Stimulated activated CD8-positive, alpha-beta memory T cell treated with anti-CD3 and anti-CD28 coated beads, Interleukin-12 subunit alpha, Interleukin-12 subunit beta, amount 100 ng/mL, for 1 hour (primary cell): ENCODE data around the gene CD274.
"Not testable (repeated sequence)": the region's sequence is repeated elsewhere in the genome, so short reads cannot be mapped to it uniquely, and the experiment has no call there.

Source experiments
- DNase-seq: peaks from one replicate; pipeline ENCODE4 v3.0.0-alpha.2; 2020; ENCODE audit warnings: low read depth

The CD274 gene

DNA sequence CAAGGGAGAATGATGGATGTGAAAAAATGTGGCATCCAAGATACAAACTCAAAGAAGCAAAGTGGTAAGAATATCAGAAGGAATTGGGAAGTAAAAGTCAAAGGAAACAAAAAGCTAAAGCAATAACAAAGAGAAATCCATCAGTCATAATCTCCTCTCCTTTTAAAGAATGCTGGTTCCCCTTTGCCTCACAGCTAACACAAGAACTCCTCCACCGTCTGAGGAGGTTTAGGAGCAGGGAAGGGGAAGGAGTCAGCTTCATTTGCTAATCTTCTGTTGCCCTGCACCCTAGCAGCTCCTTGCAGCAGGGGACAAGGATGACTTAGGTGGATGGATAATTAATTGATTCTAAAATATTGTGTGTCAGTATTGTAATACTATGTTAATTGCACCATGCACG lies 16.4 kb downstream of the CD274 start:
- no peak for DNase-seq

DNA sequence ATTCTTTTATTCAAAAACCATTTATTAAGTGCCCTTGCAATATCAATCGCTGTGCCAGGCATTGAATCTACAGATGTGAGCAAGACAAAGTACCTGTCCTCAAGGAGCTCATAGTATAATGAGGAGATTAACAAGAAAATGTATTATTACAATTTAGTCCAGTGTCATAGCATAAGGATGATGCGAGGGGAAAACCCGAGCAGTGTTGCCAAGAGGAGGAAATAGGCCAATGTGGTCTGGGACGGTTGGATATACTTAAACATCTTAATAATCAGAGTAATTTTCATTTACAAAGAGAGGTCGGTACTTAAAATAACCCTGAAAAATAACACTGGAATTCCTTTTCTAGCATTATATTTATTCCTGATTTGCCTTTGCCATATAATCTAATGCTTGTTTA lies 18.5 kb downstream of the CD274 start:
- no peak for DNase-seq

DNA sequence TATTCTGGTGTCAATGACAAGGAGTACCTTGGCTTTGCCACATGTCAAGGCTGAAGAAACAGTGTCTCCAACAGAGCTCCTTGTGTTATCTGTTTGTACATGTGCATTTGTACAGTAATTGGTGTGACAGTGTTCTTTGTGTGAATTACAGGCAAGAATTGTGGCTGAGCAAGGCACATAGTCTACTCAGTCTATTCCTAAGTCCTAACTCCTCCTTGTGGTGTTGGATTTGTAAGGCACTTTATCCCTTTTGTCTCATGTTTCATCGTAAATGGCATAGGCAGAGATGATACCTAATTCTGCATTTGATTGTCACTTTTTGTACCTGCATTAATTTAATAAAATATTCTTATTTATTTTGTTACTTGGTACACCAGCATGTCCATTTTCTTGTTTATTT lies 19.8 kb downstream of the CD274 start:
- DNase-seq = no peak

DNA sequence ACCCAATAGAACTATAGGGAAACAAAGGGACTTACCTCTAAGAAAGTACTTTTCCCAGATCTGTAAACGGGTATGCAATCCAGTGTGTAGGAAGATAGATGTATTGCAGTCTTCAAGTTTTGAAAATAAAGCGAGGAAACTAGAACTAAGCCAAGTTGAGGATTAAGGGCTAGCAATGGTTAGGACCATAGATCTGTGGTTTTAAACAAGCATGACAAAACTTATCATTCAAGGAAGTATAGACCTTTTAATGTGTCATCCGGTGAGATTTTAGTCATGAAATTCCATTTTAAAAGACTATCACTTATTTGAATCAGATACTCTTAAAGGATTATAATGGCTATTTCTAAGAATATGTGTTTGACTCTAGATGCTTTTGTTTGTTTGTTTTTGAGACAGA lies 20.5 kb downstream of the CD274 start:
- no peak for DNase-seq

DNA sequence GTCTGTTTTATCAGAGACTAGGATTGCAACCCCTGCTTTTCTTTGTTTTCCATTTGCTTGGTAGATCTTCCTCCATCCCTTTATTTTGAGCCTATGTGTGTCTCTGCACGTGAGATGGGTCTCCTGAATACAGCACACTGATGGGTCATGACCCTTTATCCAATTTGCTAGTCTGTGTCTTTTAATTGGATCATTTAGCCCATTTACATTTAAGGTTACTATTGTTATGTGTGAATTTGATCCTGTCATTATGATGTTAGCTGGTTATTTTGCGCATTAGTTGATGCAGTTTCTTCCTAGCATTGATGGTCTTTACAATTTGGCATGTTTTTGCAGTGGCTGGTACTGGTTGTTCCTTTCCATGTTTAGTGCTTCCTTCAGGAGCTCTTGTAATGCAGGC lies 25.3 kb downstream of the CD274 start:
- DNase-seq = not testable (repeated sequence)

DNA sequence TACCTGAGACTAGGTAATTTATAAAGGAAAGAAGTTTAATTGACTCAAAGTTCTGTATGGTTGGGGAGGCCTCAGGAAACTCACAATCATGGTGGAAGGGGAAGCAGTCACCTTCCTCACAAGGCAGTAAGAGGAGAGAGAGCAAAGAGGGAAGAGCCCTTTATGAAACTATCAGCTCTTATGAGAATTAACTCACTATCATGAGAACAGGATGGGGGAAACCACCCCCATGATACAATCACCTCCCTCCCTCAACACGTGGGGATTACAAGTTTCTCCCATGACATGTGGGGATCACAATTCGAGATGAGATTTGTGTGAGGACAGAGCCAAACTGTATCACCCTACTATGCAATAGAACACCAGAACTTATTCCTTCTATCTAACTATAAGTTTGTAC lies 27.9 kb downstream of the CD274 start:
- no peak for DNase-seq

DNA sequence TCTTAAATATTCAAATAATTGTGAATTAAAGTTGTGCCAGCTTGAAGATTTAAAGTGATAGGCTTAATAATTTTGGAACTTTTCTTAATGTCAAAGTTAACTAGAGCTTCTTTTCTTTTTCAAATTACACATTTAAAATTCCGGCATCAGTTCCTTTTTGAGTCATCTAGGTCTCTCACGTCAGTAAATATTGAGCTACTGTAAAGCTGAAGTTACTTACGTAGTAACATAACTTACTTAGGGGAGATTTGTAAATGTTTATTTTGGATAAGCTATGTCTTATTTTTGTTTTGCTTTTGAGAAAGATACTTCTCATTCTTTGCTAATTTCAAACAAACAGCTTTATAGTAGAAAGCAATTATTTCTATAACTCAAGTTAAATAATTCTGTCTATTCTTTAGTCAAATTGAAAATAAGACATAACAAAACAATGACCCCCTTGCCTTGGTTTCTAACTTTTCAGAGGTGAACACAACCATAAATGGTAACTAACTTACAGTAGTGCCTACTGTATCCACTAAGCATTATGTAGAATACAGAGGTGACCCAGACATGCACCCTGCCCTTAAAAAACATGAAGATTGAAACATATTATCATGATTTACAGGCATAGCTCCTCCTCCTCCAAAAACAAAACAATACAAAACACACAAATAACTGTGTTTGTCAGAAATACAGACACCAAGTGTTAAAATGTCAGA lies 29.8 kb downstream of the CD274 start:
- DNase-seq = no peak

DNA sequence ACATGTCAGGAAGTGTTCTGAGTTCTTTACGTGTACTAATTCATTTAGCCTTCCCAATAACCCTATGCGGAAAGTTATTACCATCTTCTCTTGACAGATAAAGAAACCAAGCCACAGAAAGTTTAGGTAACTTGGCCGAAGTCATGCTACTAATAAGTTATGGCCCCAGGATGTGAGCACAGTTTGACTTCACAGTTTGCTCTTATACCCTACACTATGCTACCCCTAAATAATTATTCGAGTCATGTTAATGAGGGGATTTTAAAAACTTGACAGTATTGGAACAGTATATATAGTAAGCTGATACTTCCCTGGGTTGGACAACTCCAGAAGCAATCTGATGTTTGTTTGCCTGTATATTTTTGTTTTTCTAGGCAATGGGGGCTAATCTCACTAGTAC lies 30.6 kb downstream of the CD274 start:
- DNase-seq = no peak

DNA sequence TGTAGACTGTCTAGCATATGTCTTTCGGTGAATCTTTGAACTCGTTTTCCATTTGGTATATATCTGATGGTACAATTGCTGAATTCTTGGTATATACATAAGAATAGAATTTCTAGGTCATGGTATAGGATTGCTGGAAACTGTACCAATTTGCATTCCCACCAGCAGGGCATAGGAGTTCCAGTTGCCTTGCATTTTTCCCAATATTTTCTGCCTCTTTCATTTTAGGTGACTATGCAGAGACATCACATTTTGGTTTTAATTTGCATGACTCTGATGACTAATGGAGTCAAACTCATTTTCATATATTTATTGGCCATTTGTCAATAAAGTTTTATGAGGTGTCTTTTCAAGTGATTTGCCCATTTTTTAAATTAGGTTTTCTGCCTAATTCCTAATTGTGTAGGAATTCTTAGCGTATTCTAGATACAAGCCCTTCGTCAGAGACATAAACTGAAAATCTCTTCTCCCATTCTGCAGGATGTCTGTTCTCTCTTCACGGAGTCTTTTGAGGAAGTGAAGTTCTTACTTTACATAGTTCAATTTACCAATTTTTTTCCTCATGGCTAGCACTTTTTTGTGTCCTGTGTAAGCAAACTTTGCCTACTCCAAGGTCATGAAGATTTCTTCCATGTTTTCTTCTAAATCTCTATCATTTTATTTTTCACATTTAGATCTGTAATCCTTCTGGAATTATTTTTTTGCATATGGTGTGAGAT lies 31.1 kb downstream of the CD274 start:
- no peak for DNase-seq

DNA sequence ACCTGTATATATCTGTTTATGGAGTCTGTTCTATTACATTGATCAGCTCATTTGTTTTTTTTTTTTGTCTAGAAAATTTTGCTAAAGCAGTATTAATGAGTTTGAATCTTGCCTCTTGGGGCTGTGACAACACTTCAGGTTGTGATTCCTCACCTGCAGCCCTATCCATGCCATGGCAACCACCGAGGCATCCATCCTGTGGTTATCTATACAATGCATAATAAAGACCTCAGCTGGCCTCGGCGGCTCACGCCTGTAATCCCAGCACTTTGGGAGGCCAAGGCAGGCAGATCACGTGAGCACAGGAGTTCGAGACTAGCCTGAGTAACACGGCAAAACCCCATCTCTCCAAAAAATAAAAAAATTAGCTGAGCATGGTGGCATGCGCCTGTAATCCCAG lies 31.9 kb downstream of the CD274 start:
- no peak for DNase-seq

DNA sequence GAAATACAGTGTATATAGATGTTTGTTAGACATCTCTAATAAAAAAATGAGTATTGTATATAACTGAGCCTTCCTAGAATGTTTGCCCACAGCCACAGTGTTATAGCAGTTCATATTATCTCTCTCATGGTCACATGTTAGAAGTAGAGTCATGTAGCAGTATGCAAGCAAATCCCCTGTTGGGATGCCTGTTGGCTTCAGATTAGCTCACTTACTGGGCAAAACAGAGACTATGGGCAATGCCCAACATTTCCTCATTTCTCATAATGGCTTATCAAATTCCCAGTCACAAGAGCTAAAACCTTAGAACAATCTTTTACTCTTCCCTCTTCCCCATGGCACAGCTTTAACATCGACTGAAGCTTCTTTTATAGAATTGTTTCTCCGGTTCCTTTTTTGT lies 33.0 kb downstream of the CD274 start:
- DNase-seq = no peak

DNA sequence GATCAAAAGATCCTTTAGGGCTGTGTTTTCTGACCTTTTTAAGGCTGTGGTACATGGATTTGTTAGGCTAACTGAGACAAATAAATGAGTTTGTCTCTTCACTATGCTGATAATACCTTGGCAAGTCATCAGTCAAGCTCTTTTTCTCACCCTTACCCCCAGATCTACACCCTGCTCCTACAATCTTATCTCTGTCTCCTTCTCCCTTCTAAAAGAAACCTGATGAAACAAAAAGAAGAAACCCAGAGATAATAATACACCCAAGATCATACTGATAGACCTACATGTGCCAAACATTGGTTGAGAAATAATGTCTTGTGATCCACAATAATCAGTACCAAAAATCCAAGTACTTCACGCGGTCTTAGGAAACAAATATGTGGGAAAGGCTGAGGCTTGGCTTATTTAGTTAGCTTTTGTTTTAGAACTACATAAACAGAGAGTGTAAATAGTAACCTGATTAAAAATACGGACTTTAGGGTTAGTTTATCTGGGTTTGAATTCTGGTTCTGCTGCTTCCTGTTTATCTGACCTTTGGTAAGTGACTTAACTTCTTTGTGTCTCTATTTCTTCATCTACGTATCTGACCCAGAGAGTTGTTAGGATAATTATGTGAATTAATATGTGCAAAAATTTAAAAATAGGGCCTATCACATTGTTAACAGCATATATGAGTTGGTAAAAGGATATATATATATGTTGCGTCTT lies 35.2 kb downstream of the CD274 start:
- no peak for DNase-seq

DNA sequence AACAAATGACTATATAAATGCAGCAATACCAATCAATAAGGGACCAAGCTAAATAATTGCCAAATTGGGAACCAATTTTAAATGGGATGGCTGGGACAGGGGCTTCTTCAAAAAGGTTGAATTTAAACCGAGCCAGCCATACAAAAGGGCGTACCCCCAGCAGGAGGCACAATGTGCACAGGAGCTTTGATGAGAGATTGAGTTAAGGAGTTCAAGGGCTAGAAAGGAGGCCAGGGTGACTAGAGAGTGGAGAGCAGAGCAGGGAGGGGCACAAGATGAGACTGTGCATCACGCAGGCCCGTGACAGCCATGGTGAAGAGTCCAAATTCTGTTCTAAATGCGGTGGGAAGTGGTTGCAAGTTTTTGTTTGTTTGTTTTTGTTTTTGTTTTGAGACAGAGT lies 36.6 kb downstream of the CD274 start:
- no peak for DNase-seq

DNA sequence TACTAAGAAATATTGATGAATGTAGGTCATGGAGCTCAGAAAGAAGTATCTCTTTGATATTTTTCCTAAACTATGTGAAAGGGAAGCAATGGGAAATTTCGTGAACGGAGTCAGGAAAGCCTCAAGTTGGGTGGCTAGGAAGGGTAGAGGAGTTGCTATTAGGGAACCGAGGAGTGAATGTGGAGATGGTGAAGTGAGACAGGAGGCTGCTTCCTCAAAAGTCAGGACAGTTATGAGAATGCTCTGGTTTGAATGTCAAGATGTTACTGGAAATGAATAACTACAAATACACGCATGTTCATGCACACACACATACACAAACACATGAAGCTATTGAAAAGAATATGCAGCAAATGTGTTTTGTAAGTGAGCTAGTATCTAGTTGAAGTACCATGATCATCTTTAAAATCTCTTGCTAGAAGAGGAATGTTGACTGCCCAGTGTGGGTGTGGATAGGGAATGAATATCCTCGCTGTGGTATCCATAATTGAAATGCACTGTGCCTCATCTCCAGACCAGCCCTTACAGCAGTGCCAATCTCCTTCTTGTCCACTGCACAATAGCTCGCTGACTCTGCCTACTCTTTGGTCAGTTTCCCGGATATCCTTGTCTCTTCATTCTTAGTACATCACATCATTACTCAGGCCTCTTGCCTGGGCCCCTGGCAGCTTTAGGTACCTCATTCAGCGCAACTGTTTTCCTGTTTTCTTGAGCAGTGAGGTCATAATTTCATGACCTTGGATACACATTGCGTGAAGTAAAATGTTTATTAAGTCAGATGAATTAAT lies 38.1 kb downstream of the CD274 start:
- DNase-seq = no peak

DNA sequence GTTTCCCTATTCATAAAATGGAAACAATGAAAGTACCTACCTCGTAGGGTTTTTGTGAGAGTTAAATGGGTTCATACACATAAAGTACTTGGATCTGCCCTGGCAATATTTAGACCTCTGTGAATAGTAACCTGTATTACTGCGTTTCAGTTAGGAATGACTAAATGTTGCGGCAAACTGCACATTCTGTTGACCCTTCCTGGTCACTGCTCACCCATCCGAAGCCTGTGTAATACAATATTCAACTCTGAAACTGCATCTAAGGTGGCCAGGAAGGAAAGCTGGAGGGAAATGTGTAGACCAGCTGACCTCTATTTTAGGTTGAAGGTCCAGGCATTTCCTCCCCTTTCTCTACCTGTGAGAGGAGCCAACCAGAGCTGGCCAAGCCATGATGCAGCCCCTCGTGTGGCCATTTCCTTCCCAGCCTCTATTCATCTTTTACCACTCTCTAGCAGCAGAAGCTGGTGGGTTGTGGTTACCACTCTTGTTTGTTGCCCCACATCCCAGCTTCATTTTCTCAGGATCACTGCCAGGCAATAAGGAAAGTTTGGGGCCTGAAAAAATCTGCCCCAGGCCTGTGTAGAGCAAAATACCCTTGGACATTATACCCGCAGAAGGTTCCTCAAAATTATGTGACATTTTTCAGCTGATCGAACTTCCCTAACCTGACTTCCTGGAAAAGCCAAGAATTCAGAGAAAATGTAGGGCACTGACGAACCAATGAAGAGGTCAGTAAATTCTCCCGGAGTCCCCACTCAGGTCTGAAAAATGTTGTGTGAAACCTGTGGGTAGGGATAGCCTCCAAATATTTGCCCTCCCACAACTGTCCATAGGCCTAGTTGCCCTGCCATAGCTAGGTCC lies 39.5 kb downstream of the CD274 start:
- no peak for DNase-seq

DNA sequence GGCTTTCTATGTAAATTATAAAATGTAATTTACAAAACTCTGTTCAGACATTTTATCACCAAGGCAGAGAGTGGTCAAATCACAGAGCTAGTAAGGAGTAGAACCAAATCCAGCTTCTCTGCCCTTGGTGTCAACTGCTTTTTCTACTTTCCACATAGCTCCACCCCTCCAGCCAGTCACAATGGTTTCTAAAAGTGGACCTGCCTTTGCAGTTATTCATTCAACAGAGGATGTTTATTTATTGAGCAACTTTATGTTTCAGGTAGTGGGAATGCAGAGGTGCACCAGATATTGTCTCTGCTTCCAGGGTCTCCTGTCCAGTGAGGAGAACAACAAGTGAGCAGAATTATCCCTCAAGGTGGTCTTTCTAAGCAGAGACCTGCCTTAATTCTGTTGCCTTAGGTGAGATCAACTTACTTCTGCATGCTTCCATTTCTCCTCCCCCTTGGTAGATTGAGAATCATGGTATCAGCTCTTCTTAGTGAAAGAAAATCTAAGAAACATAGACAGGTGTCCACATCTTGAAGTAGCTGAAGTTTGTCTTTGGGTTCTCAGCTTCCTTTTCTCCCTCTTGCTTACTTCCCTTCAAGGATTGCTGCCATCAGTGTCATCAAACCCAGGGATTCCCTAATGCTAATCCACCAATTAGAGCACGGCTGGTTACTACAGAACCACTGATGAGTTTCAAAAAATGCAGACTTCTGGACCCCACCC lies 42.8 kb downstream of the CD274 start:
- DNase-seq = no peak

DNA sequence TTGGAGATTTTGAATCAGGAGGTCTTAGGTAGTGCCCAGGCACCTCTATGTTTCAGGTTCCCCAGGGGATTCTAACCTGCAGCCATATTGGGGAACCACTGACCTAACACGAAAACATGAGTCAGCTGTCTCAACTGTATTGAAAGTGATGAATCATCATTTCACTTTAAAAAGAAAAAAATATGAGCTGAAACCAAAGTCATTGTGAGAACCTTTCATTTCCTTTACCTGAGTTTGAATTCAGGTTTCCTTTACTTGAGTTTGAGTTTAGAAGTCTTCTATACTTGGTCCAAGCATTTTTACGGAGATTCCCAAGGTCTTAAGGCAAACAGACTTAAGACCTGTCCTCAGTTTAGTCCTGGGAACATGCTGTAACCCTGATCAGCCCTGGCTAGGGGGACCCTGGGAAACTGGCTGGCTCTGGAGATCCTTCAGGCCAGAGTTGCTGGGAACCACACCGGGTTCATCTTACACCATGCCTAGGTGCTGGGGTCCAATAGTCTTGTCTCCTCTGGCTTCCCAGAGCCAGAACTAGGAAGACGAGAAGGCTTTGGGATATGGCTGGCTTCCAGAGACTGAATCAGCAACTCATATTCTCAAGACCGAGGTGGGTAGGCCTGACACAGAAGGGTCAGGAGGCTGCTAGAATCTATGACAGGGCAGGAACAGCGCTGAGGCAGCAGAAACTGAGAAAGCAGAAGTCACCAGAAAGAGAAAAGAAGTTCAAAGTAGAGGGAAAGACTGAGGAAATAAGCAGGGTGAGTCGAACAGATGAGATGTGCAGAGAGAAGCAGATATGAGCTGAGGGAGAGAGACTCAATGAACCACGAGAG lies 43.6 kb downstream of the CD274 start:
- DNase-seq = no peak

DNA sequence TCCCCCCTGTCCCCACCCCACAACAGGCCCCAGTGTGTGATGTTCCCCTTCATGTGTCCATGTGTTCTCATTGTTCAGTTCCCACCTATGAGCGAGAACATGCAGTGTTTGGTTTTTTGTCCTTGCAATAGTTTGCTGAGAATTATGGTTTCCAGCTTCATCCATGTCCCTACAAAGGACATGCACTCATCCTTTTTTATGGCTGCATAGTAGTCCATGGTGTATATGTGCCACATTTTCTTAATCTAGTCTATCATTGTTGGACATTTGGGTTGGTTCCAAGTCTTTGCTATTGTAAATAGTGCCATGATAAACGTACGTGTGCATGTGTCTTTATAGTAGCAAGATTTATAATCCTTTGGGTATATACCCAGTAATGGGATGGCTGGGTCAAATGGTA lies 44.4 kb downstream of the CD274 start:
- not testable (repeated sequence) for DNase-seq

DNA sequence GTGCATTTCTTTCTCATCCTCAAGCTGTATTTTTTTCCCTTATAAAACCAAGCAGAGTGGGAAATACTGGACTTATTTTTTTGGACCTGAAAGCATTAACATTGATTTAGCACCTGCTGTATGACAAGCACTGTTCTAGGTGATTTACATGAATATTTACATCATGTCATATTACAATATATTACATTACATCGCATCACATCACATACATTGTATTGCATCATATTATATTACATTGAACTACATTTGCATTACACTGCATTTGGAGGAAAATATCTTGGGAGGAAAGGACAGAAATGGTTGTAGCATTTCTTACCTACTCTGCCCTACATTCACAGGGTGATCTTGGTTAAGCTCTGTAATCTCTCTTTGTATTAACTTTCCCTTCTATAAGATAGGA lies 48.8 kb downstream of the CD274 start:
- DNase-seq = no peak

DNA sequence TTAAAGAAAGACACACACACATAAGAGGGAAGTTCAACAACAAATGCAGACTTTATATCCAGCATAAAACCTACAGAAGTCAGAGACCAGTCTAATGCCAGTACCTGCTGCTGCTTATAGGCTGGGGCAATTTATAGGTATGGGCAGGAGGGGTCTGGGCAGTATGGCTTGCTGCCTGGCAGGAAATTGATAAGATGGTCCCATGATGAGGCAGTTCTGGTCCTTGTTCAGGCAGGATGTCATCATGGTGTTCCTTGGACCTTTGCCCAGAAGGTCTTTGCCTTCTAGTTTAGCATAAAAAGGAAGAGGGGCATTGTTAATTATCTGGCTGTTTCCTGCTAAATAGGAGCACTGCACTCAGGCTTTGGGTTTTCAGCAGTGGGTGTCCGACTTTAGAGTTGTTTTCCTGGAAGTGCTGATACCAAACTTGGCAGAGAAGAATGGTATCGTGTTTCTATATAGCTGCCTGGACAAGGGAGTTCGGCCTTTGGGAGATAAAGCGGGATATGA lies 49.6 kb downstream of the CD274 start:
- DNase-seq = no peak
